ENCODE data around the gene SYNDIG1.

SYNDIG1 gene

DNA sequence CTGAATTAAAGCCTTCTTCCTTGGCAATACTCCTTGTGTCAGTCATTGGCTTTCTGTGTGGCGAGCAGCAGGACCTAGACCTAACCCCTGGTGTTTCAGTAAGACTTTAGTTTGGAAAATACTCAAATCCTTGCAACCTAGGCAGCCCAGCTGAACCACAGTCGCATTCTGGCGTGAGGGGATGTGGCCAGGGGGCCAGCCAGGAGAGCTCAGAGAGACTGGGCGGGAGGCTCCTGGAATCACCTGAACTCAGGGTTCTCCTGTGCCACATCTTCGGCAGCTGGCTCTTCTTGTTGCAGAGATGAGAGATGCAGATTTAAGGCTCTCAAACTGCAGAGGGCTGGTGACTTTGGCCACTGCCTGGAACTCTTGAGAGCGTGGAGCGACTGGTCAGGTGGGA, 102.7 kb downstream of the SYNDIG1 start:
- no peak for DNase-seq

DNA sequence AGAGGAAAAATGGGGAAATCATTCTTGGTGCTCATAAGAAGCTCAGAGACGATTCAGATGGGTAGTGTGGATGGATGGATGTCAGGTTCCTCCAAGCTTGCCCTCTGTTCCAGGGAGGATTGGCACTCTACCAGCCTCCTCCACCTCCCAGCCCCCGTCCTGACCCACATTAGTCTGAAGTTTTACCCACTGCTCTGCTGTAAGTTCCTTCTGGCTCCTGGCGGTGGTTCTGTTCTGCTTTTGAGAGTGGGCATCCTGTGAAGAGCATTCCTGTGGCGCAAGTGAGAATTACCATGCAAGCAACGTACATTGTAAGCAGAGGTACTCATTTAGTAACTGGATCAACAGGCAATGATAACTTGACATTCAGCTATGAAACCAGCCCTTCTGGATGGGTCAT, 103.4 kb downstream of the SYNDIG1 start:
- DNase-seq = no peak

DNA sequence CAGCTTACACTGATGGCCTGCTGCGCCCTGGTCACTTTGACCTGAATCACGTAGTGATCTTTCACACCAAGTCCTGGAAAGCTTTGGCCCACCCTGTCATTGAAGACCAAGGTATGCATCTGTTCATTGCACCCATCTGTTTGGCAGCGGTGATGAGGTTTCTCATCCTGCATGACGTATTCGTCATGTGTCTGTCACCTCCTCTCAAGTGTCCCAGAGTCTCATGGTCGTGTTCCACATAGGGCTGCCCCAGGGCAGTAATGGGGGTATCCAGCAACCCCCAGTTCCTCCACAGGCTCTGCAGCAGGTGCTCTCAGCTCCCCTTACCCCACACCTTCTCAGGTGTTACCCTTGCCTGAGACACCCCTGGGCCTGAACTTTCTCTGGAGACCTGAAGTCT, 104.1 kb downstream of the SYNDIG1 start:
- DNase-seq = no peak

- no peak for DNase-seq
These were observed 104.9 kb downstream of the SYNDIG1 start for GRCh38 chr20:24574307-24574706.

DNA sequence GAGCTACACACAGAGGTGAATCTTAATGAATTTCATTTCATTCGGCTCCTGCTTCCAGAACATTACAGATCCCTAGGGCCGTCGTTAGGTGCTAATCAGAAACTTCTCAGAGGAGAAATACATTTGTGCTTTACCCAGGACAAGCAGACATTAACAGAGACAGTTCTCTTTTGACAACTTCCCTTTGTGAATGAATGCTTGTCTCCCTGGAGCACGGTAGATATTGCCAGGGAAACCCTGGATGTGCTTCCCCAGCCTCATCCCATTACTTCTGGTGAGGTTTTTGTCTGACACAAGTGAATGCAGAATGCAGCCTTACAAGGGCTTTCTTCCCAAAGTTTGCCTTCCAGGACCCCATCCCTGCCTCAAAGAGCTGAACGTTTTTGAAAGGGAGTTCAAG, 105.4 kb downstream of the SYNDIG1 start:
- no peak for DNase-seq

DNA sequence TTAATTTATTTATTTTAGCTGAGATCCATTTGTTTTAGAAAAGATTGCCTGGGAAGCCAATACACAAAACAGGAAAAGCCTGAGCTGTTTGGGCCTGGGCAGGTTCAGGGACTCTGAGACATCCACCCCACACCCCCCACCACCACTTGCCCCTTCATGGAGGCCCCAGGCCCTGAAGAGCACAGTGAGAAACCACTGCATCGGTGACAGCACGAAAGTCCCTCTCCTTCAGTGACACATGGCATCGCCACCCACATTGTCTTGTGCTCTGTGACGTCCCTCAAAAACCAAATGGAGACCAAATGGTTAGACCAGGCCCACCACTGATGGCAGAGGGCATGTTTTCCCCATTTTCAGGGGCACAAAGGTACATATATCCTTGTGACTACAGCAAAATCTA, 106.4 kb downstream of the SYNDIG1 start:
- DNase-seq = no peak

DNA sequence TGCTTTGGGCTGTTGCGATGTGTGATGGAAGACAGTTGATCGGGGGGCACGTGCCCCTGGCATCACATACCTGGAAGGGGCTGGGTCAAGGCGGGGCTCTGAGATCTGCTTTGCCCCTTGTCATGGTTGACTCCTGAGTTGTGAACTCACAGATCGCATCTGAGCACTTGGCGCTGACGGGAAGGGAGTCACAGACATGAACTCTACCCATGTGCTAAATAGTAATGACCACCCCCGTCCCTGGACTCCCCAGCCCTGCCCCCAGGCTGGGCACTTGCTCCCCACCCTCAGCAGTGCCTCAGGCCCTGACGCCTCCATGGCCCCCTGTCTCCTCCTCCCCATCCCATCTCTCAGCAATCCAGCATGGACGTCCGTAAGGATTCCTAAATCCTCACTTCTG, 107.0 kb downstream of the SYNDIG1 start:
- no peak for DNase-seq

GRCh38 chr20:24577271-24577909, 108.0 kb downstream of the SYNDIG1 start:
- DNase-seq = no peak

GRCh38 chr20:24578567-24579415, 109.4 kb downstream of the SYNDIG1 start:
- DNase-seq = no peak

GRCh38 chr20:24579475-24579874, 110.0 kb downstream of the SYNDIG1 start:
- DNase-seq = no peak

DNA sequence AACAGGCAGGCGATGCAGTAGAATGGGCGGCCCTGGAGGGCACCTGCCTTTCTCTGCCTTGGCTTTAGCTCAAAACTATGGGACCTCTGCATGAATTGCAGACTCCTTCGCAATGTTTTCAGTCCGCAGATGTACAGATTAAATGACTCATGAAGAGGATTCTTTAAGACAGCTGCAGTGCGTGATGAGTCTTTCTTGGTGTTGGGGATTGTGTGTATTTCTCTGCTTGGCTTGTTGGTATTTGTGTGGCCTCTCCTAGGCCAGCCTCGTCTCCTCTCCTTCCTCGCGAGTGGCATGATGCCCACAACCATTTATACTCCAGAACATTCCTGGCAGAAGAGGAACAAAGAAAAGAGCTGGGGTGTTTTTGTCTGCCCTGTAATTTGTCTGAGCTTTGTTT, 110.6 kb downstream of the SYNDIG1 start:
- no peak for DNase-seq

DNA sequence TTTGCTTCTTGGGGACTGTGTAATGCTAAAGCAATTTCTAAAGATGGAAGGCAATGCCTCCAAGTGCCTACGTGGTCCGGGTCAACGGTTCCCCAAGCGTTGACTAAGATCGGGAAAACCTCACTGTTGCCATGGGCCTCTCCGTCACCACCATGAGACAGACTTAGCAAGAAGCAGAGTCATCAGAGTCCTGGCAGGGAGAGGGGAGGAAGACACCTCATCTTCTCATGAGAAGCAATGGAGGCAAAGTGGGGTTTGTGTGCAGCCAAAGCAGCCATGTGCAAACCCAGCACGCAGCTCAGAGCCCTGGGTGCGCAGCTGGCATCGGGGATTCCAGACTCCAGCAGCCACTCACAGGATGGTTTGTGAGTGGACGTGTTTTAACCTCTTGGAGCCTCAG, 111.4 kb downstream of the SYNDIG1 start:
- no peak for DNase-seq

DNA sequence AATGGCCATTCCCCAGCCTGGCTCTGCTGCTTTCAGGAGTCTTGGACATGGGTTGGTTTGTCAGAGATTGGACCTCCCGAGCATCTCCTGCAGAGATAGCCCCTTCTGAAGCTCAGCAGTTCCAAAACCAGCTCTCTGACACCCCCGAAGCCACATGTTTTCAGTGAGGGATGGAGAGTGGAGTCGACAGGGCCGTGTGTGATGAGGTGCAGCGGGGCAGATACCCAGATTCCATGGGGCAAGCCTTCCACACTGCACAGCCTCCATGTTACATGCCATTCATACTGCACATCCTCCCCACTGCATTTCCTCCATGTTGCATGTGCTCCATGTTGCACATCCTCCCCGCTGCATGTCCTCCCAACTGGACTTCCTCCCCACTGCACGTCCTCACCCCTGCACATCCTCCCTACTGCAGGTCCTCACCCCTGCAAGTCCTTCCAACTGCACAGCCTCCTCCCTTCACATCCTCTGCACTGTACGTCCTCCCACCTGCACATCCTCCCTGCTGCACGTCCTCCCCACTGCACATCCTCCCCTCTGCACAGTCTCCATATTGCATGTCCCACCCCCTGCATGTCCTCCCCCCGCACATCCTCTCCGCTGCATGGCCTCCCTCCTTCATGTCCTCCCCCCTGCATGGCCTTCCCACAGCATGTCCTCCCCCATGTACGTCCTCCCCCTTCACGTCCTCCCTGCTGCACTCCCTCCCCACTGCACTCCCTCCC, 112.2 kb downstream of the SYNDIG1 start:
- no peak for DNase-seq

DNA sequence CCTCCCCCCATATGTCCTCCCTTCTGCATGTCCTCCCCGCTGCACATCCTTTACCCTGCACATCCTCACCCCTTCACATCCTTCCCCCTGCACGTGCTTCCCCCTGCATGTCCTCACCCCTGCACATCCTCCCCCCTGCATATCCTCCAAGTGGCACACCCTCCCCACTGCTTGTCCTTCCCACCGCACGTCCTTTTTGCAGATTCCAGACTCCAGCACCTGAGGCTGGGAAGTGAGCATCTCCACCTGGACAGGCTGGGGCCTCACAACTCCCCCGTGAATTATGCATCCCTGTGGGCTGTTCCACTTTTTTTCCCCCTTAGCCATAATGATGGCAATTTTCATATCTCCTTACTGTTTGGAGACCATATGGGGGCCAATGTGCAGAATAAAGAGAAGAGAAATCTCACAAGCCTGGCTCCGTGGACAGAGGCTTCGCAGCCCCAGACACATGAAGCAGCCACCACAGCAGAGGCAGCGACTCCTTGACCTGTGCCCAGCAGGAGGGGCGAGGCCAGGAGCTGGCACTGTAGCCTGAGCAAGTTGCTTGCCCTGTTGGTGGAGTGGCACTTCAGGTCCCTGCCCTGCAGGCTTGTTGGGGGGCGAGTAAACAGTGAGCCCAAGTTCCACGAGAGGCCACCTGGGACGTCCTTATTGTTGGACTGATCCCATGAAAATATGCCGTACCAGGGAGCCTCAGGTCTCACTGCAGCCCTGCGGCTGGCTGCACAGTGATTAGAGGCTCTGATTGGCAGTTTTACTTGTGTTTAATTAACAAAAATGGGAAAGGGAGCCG, 113.1 kb downstream of the SYNDIG1 start:
- DNase-seq = no peak

GRCh38 chr20:24583169-24583792, 113.9 kb downstream of the SYNDIG1 start:
- DNase-seq = no peak

GRCh38 chr20:24584078-24584477, 114.6 kb downstream of the SYNDIG1 start:
- DNase-seq = no peak

DNA sequence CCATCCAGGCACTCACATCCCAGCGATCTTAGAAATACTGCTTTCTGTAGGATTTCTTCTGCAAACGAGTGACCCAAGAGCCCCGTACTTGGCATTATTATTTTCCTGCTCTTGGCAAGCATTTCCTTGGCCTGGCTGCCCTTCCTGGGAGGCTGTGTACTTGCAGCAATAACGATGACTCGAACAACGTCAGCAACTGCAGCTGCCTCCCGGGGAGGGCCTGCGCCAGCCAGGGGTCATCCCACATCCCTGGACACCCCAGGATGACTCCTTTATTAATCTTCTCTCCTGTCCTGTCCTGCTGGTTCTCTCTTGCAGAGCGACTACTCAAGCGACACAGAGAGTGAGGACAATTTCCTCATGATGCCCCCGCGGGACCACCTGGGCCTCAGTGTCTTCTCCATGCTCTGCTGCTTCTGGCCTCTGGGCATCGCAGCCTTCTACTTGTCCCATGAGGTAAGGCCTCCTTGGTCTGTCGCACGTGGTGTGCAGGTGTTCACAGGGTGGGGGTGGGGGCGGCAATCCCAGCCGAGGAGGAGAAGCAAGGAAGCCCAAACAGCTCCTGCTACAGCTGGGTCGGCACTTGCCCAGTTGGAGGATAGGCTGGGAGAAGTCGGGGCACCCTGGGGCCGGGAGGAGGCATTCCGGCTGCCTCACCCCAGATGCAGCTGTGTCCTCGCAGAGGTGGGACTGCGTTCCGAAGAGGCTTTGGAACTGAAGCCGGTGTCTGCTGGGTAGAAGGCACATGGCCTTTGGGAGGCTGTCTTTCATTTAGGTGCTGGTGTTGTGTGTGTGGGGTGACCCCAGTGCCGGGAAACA, 115.3 kb downstream of the SYNDIG1 start:
- no peak for DNase-seq

DNA sequence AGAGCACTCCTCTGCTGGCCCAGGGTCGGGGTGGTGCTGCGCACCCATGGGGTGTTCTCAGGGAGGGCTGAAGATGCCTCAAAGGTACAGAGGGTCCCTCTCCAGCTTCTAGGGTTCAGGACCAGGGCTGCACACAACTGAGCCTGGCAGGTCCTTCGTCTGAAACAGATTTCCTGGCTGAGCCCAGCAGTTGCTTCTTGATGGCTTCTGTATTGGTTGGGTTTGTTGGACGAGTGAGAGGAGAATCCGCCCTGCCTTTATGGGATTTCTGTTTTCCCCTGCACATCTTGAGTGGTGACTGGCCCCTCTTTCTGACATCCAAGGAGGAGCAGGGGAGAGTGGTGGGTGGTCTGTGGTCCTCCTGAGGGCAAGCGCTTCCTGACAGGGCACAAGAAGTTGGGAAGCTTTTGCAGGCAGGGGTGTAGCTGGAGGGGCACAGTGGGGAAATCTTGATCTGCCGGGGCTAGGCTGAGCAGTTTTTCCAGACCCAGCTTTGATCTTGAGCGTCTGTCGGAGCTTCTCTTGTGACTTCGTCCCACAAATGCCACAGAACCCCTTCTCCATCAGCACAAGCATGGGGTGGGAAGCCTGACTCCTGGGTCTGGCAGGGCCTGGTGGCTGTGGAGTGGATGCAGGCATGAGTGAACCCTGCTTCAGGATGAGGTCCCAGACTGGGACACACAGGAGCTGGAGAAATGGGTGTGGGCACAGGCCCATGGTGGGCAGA, 116.5 kb downstream of the SYNDIG1 start:
- DNase-seq = no peak

GRCh38 chr20:24586523-24586840, 117.1 kb downstream of the SYNDIG1 start:
- DNase-seq = no peak

GRCh38 chr20:24587384-24588046, 118.1 kb downstream of the SYNDIG1 start:
- DNase-seq = no peak
